Measurements from ENCODE around the gene OR13C5.

The OR13C5 gene

GRCh38 chr9:104555521-104555920 lies 43.7 kb downstream of the OR13C5 start:
- FAIRE-seq (no peak), DNase-seq (ENCODE audit: low spot score) (no peak)

- FAIRE-seq (no peak), DNase-seq (ENCODE audit: low spot score) (no peak)
These were observed 46.0 kb downstream of the OR13C5 start for GRCh38 chr9:104553261-104553660.
